ENCODE measurements around the gene QRICH1. TPM values are rescaled to one million over a fixed set of nuclear protein-coding genes. Genes with fewer than 3 reads are reported as not detected.

QRICH1 gene
- total RNA-seq, 1 donor from 2014 or later = 39.2 TPM

GRCh38 chr3:49004352-49005302 lies 89.2 kb downstream of the QRICH1 start:
- FAIRE-seq (no peak), DNase-seq (ENCODE audit: low read depth) (no peak)
- no peak overlapping the region for H3K4me3 ChIP-seq (ENCODE audit: low read depth, low read length)
- H3K27me3 ChIP-seq (ENCODE audit: control insufficient read depth, insufficient read depth, low read length) = no peaks in the 10 kb centered on the region
- no peak for TF ChIP-seq CTCF (IDR thresholded peaks at IDR 0.05; ENCODE audit: insufficient read depth, low read length, severe bottlenecking)
- H3K36me3 ChIP-seq (ENCODE audit: control insufficient read depth, insufficient read depth, low read length) = no peaks in the 10 kb centered on the region

GRCh38 chr3:49001155-49001554 lies 92.7 kb downstream of the QRICH1 start:
- no peak for TF ChIP-seq CTCF (IDR thresholded peaks at IDR 0.05; ENCODE audit: insufficient read depth, low read length, severe bottlenecking)
- FAIRE-seq = no peak
- Histone ChIP-seq H3K4me3 (ENCODE audit: low read depth, low read length) (no peak overlapping the region), H3K36me3 (ENCODE audit: control insufficient read depth, insufficient read depth, low read length) (no peaks in the 10 kb centered on the region), H3K27me3 (ENCODE audit: control insufficient read depth, insufficient read depth, low read length) (no peaks in the 10 kb centered on the region)
- DNase-seq (ENCODE audit: low read depth) = no peak

- H3K27me3 ChIP-seq (ENCODE audit: control insufficient read depth, insufficient read depth, low read length) = no peaks in the 10 kb centered on the region
- H3K4me3 ChIP-seq (ENCODE audit: low read depth, low read length) = no peak overlapping the region
- TF ChIP-seq CTCF (IDR thresholded peaks at IDR 0.05; ENCODE audit: insufficient read depth, low read length, severe bottlenecking) = no peak
- H3K36me3 ChIP-seq (ENCODE audit: control insufficient read depth, insufficient read depth, low read length) = no peaks in the 10 kb centered on the region
- no peak for FAIRE-seq
- no peak for DNase-seq (ENCODE audit: low read depth)
These were observed 94.6 kb downstream of the QRICH1 start for GRCh38 chr3:48999085-48999858.

- DNase-seq (ENCODE audit: low read depth) = no peak
- no peak for TF ChIP-seq CTCF (IDR thresholded peaks at IDR 0.05; ENCODE audit: insufficient read depth, low read length, severe bottlenecking)
- Histone ChIP-seq H3K27me3 (ENCODE audit: control insufficient read depth, insufficient read depth, low read length) (no peaks in the 10 kb centered on the region), H3K4me3 (ENCODE audit: low read depth, low read length) (no peak overlapping the region), H3K36me3 (ENCODE audit: control insufficient read depth, insufficient read depth, low read length) (no peaks in the 10 kb centered on the region)
- FAIRE-seq = no peak
These were observed 95.9 kb downstream of the QRICH1 start for GRCh38 chr3:48997714-48998637.

GRCh38 chr3:48997102-48997635 lies 96.7 kb downstream of the QRICH1 start:
- no peak overlapping the region for H3K4me3 ChIP-seq (ENCODE audit: low read depth, low read length)

More at GRCh38 chr3:48997102-48997635, 96.7 kb downstream of the QRICH1 start:
- Histone ChIP-seq H3K27me3 (ENCODE audit: control insufficient read depth, insufficient read depth, low read length) (no peaks in the 10 kb centered on the region), H3K36me3 (ENCODE audit: control insufficient read depth, insufficient read depth, low read length) (no peaks in the 10 kb centered on the region)
- no peak for DNase-seq (ENCODE audit: low read depth)
- no peak for FAIRE-seq
- TF ChIP-seq CTCF (IDR thresholded peaks at IDR 0.05; ENCODE audit: insufficient read depth, low read length, severe bottlenecking) = no peak
